TTC549 (cell line): ENCODE results near the gene PAQR7.

Source experiments
- FAIRE-seq: peaks from 2 replicates; lab custom pipeline; 2012; peaks lifted over from hg19 to GRCh38; lab: Jason Lieb, UNC

PAQR7 gene

DNA sequence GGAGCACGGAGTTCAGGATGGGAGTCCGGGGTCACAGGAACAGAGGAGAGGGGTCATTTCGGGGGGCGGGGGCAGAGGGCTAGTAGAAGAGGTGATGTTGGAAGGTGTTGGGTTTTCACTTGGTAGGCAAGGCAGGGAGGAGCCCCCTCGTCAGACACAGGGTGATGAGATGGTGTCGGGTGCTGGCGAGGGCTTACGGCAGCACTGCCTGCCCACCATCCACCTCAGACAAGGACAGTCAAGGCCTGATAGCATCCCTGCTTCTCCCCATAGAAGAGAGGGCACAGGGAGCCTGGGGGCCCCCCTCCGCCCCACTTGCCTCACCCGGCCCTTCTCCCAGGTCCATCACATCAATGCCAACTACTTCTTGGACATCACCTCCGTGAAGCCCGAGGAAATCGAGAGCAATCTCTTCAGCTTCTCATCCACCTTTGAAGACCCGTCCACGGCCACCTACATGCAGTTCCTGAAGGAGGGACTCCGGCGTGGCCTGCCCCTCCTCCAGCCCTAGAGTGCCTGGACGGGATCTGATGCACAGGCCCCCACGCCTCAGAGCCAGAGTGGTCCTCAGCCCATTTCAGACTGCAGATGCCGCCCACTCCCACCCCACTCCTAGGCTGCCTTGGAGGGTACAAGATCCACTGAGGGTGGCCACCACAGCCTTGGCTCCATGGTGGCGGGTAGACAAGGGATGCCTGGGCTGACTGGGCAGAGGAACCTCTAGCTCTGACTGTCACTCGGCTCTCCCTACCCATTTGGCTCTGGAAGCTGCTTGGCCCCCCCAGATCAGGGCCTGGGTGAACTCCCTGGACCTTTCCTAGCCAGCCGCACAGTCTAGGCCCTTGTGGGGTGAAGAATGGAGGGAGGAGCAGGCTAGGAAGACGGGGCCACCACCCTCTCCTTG, 60.0 kb downstream of the PAQR7 start:
- FAIRE-seq, result no peak

DNA sequence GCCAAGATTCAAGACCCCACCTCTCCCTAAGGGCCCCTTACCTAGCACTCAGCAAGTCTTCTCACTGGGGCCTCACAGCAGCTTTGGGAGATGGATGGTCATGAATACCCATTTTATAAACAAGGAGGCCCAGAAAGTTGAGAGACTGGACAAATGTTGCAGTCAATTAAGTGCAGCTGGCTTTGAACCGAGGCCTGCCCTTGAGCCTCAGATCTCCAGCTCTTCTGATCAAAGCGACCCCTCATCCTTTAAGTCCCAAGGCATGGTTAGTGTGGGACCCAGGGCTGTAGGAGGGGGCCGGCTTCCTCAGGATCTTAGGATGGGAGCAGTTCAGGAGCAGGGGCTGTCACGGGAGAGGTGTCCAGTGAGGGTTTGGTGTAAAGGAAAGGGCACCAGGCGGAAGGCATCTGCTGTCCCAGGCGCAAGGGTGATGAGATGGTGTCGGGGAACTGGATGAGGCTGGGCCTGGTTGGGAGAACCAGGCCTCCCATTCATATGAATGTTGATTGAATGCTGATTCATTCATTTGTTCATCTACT, 60.9 kb downstream of the PAQR7 start:
- FAIRE-seq, result no peak

DNA sequence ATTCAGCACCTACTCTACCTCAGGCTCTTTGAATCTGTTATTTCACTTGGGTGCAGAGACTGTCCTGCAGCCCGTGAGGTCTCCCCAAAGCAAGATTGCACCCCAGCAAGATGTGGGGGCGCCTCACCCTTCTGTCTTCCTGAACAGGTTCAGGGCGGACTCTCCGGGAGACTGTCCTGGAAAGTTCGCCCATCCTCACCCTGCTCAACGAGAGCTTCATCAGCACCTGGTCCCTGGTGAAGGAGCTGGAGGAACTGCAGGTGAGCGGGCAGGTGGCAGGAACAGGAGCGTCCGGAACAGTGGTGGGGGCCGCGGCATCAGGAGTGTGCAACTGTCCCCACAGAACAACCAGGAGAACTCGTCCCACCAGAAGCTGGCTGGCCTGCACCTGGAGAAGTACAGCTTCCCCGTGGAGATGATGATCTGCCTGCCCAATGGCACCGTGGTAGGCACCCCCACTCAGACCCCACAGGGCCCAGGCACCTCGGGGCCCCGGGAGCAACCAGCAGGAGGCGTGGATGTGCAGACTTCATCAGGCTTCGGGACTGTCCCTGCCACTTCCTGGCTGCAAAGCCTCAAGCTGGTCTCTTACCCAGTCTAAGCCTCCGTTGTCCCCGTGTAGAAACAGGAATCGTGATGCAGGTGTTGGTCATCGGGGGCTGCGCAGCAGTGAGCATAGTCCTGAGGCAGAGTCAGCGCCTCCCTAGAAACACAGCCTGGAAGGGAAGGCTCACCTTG, 61.6 kb downstream of the PAQR7 start:
- no peak for FAIRE-seq

DNA sequence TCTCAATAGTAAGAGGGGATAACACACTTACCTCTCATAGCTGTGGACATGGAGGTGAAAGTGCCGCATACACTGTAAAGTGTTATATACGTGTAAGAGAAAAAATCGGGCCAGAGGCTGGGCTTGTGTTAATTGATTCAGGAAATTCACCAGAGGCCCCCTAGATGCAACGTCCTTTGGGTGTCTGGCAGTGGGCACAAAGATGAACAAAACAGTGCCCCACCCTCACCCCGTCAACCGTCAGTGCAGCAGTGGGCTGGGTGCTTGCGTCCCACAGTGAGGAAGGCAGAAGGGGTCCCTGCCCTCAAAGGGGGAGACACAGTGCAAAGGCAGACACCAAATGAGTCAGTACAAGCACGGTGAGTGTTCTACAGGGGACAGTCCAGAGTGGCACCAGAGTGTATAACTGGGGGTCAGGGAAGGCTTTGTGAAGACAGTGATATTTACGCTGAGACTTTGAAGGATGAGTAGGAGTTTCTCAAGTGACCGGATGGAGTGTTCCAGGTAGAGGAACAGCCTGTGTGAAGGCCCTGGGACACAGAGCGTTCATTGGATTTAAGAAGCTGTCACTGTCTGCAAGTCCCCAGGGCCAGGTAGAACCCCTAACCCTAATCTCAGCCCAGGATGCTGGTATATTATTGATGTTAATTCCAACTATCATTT, 62.3 kb downstream of the PAQR7 start:
- no peak for FAIRE-seq
